Inferior parietal cortex (tissue), 1 donor: Measurements from ENCODE around the gene NUBP2.

Source experiments
- DNase-seq: peaks from one replicate; pipeline ENCODE4 v3.0.0-alpha.2; 2016; ENCODE audit errors: extremely low spot score

Gene NUBP2

GRCh38 chr16:1809281-1809801 is 26.6 kb downstream of the NUBP2 start:
- DNase-seq: no peak

- DNase-seq: no peak
These were observed 27.3 kb downstream of the NUBP2 start for GRCh38 chr16:1810106-1810505.

GRCh38 chr16:1810536-1810935 is 27.8 kb downstream of the NUBP2 start:
- no peak for DNase-seq

- DNase-seq: peak; percentile 38
These were observed 30.0 kb downstream of the NUBP2 start for GRCh38 chr16:1812732-1813163.

- DNase-seq: no peak
These were observed 32.7 kb downstream of the NUBP2 start for GRCh38 chr16:1815461-1815860.

- DNase-seq: no peak
These were observed 33.9 kb downstream of the NUBP2 start for GRCh38 chr16:1816396-1817275.

- DNase-seq: no peak
These were observed 34.5 kb downstream of the NUBP2 start for GRCh38 chr16:1817276-1817589.

- DNase-seq: no peak
These were observed 35.0 kb downstream of the NUBP2 start for GRCh38 chr16:1817716-1818115.

- DNase-seq: no peak
These were observed 35.6 kb downstream of the NUBP2 start for GRCh38 chr16:1818204-1818872.

GRCh38 chr16:1818873-1819525 is 36.2 kb downstream of the NUBP2 start:
- no peak for DNase-seq

- no peak for DNase-seq
These were observed 36.9 kb downstream of the NUBP2 start for GRCh38 chr16:1819611-1820010.

GRCh38 chr16:1820096-1820945 is 37.6 kb downstream of the NUBP2 start:
- DNase-seq: no peak

GRCh38 chr16:1820946-1821290 is 38.2 kb downstream of the NUBP2 start:
- DNase-seq: no peak

GRCh38 chr16:1821861-1822611 is 39.3 kb downstream of the NUBP2 start:
- no peak for DNase-seq

- no peak for DNase-seq
These were observed 40.0 kb downstream of the NUBP2 start for GRCh38 chr16:1822801-1823200.

- peak; percentile 16 for DNase-seq
These were observed 41.1 kb downstream of the NUBP2 start for GRCh38 chr16:1823821-1824220.

- no peak for DNase-seq
These were observed 42.7 kb downstream of the NUBP2 start for GRCh38 chr16:1825381-1825863.

- DNase-seq: peak; percentile 13
These were observed 43.3 kb downstream of the NUBP2 start for GRCh38 chr16:1825864-1826690.

- DNase-seq: peak; percentile 97
These were observed 44.2 kb downstream of the NUBP2 start, which contains the start of the genes FAHD1 and HAGH for GRCh38 chr16:1826691-1827573. Gene FAHD1, plus strand, starts transcription at chr16:1827206. Its CDS starts 33 bp downstream, at chr16:1827239. Gene HAGH, minus strand, starts transcription at chr16:1826825. Its CDS starts 38 bp downstream, at chr16:1826787.
